ENCODE results near the gene GLP2R. TPM values are rescaled to one million over a fixed set of nuclear protein-coding genes. Genes with fewer than 3 reads are reported as not detected.

The GLP2R gene
- total and polyA plus RNA-seq, 3 donors from 2014 or later, result 0.70 to 1.3 (median 0.81) TPM

- no peak overlapping the region for H3K4me3 ChIP-seq
- DNase-seq, result no peak
- peaks cover 14% of the 10 kb centered on the region for H3K4me1 ChIP-seq
- H3K27me3 ChIP-seq, result no peaks in the 10 kb centered on the region
- H3K27ac ChIP-seq, result no peak overlapping the region
- WGBS, 2 donors, result 77 to 91% methylated on average over 3 of the region's 3 CpGs
- no peaks in the 10 kb centered on the region for H3K9me3 ChIP-seq
- no peaks in the 10 kb centered on the region for H3K36me3 ChIP-seq (ENCODE audit: low read depth, missing control alignments)
- no peak for TF ChIP-seq POLR2A (IDR thresholded peaks at IDR 0.05)
- no peak for TF ChIP-seq CTCF (IDR thresholded peaks at IDR 0.05)
- intact Hi-C loops (cut with DNase I; ENCODE audit: low total_unique reads), result no loop called here
Measured at GRCh38 chr17:9936095-9936494, 110.4 kb downstream of the GLP2R start.

GRCh38 chr17:9937241-9937761 lies 111.6 kb downstream of the GLP2R start:
- Histone ChIP-seq H3K4me1 (peaks cover 14% of the 10 kb centered on the region), H3K36me3 (ENCODE audit: low read depth, missing control alignments) (no peaks in the 10 kb centered on the region), H3K27me3 (no peaks in the 10 kb centered on the region), H3K4me3 (no peak overlapping the region), H3K27ac (peak overlapping the region in 1 of 2 donors; percentile 70), H3K9me3 (no peaks in the 10 kb centered on the region)
- peak; percentile 85 for DNase-seq
- TF ChIP-seq CTCF (IDR thresholded peaks at IDR 0.05) (no peak), POLR2A (IDR thresholded peaks at IDR 0.05) (no peak)
- WGBS, 2 donors, result 36 to 39% methylated on average over 9 to 13 of the region's 13 CpGs
- intact Hi-C loops (cut with DNase I; ENCODE audit: low total_unique reads), result no loop called here

DNA sequence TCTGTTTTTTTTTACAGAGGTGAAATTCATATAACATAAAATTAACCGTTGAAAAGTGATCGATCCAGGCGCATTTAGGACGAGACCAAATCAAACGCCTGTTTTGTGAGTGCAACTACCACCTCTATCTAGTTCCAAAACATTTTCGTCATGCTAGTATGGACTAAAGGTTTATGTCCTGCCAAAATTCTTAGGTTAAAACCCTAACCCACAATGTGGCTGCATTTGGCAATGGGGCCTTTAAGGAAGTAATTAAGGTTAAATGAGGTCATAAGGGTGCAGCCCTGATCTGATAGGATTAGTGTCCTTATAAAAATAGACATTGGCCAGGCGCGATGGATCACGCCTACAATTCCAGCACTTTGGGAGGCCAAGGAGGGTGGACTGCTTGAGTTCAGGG lies 112.2 kb downstream of the GLP2R start:
- H3K27ac ChIP-seq, result peak overlapping the region in 1 of 2 donors; percentile 70
- no peak overlapping the region for H3K4me3 ChIP-seq
- no peak for TF ChIP-seq POLR2A (IDR thresholded peaks at IDR 0.05)
- no peak for TF ChIP-seq CTCF (IDR thresholded peaks at IDR 0.05)
- WGBS, 2 donors, result 81 to 88% methylated on average over 9 of the region's 9 CpGs
- H3K36me3 ChIP-seq (ENCODE audit: low read depth, missing control alignments), result no peaks in the 10 kb centered on the region
- H3K27me3 ChIP-seq, result no peaks in the 10 kb centered on the region
- DNase-seq, result no peak
- intact Hi-C loops (cut with DNase I; ENCODE audit: low total_unique reads), result no loop called here
- H3K4me1 ChIP-seq, result peaks cover 14% of the 10 kb centered on the region
- H3K9me3 ChIP-seq, result no peaks in the 10 kb centered on the region

DNA sequence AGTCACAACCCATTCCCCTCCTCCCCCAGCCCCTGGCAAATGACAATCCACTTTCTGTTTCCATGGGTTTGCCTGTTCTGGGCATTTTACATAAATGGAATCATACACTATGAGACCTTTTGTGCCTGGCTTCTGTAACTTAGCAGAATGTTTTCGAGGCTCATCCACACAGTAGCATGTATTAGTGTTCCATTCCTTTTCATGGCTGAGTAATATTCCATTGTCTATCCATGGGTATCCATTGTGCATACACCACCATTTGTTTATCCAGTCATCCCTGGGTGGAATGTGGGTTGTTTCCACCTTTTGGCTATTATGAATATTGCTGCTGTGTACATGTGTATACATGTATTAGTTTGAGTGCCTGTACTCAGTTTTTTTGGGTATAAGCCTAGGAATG lies 113.0 kb downstream of the GLP2R start:
- Histone ChIP-seq H3K27me3 (no peaks in the 10 kb centered on the region), H3K9me3 (no peaks in the 10 kb centered on the region), H3K27ac (no peak overlapping the region), H3K4me1 (peaks cover 14% of the 10 kb centered on the region), H3K4me3 (no peak overlapping the region), H3K36me3 (ENCODE audit: low read depth, missing control alignments) (no peaks in the 10 kb centered on the region)
- TF ChIP-seq POLR2A (IDR thresholded peaks at IDR 0.05) (no peak), CTCF (IDR thresholded peaks at IDR 0.05) (no peak)
- intact Hi-C loops (cut with DNase I; ENCODE audit: low total_unique reads), result no loop called here
- DNase-seq, result no peak
- WGBS, 2 donors, result 93 to 100% methylated on average over 1 of the region's 1 CpG

- no peaks in the 10 kb centered on the region for H3K36me3 ChIP-seq (ENCODE audit: low read depth, missing control alignments)
- intact Hi-C loops (cut with DNase I; ENCODE audit: low total_unique reads), result no loop called here
- no peak for DNase-seq
- WGBS, 2 donors, result 83 to 91% methylated on average over 9 of the region's 9 CpGs
- H3K4me3 ChIP-seq, result no peak overlapping the region
- peaks cover 14% of the 10 kb centered on the region for H3K4me1 ChIP-seq
- H3K27ac ChIP-seq, result no peak overlapping the region
- TF ChIP-seq POLR2A (IDR thresholded peaks at IDR 0.05), result no peak
- TF ChIP-seq CTCF (IDR thresholded peaks at IDR 0.05), result no peak
- no peaks in the 10 kb centered on the region for H3K27me3 ChIP-seq
- no peaks in the 10 kb centered on the region for H3K9me3 ChIP-seq
Measured at GRCh38 chr17:9940841-9941240, 115.1 kb downstream of the GLP2R start.
